Activated CD4-positive, alpha-beta T cell treated with anti-CD3 and anti-CD28 coated beads, Interleukin-2, amount 10 ng/mL, durations not matched to agents 7 days and 5 days (primary cell): Measurements from ENCODE around the gene TRIM17. TPM values are rescaled to one million over a fixed set of nuclear protein-coding genes. Genes with fewer than 3 reads are reported as not detected.
A peak's percentile ranks its signal among the peaks of the same experiment; 100 is the strongest.

Experiments used
- CTCF ChIA-PET: fragments of 350-600 bp; sonication (Branson Sonifier 250); formaldehyde crosslinking; loops from one replicate; lab custom pipeline; 2021; ENCODE audit warnings: antibody characterized with exemption; lab: Charles Lee
- POLR2A ChIA-PET: fragments of 350-600 bp; sonication (Branson Sonifier 250); formaldehyde crosslinking; loops from one replicate; lab custom pipeline; 2021; ENCODE audit warnings: antibody characterized with exemption; lab: Charles Lee
- DNase-seq: peaks from one replicate; pipeline ENCODE4 v3.0.0-alpha.2; 2020
- H3K27ac Mint-ChIP-seq: one replicate; pipeline ENCODE4 v1.8.0; 2021; ENCODE audit warnings: mild to moderate bottlenecking, moderate library complexity, mixed read lengths
- H3K27me3 Mint-ChIP-seq: one replicate; pipeline ENCODE4 v1.8.0; 2021; ENCODE audit warnings: mixed read lengths
- H3K36me3 Mint-ChIP-seq: one replicate; pipeline ENCODE4 v1.8.0; 2021; ENCODE audit warnings: low read depth, mixed read lengths
- H3K4me1 Mint-ChIP-seq: one replicate; pipeline ENCODE4 v1.8.0; 2021; ENCODE audit warnings: mixed read lengths
- H3K4me3 Mint-ChIP-seq: one replicate; pipeline ENCODE4 v1.8.0; 2021; ENCODE audit warnings: mild to moderate bottlenecking, moderate library complexity, mixed read lengths
- H3K9me3 Mint-ChIP-seq: one replicate; pipeline ENCODE4 v1.8.0; 2021; ENCODE audit warnings: mixed read lengths
- total RNA-seq, 2 experiments: library from RNA; stranded (reverse); gene quantifications; one replicate each; pipeline ENCODE4 v1.2.3, GENCODE V29; 2021

Gene TRIM17
- under 1 TPM; 0.73 to 0.99 TPM for total RNA-seq

DNA sequence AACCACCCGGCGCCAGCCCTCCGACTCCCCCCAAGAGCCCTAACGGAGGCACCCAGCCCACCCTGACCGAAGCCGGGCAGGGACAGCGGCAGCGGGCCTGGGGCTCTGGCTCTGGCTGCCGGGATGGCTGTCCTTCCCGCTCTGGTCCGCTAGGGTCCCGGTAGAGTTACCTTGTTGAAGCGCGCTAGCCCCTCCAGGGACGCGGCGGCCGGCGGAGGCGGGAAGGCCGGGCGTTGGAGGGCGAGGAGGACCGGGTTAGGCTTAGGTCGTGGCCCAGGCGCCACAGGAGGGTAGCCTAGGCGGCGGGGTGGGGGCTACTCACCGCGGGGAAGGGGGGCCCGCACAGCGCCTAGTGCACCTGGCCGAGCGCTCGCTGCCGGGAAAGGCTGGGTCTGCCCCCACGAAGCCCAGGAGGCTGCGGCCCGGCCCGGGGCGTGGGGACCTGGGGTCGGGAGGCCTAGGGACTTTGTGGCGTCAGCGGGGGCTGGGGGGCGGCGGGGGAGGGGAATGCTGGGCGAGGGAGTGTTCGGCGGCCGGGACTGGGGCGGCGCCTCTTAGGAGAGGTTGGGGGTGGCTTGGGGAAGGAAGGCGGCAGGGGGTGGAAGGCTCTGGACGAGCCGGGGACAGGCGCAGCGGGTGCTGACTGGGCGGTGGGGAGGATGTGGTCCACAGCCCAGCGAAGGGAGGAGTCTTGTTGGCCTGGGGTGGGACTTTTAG lies at the start of gene TRIM17:
TSS of gene TRIM17 (minus strand) at position 645 of the 717 bp plus-strand sequence. CDS start 1,789 bp downstream, outside the sequence.
- CTCF ChIA-PET, result no interaction called here
- H3K4me3 Mint-ChIP-seq, result peak within 1 kb of the TSS; percentile 66
- peak within 1 kb of the TSS; percentile 66 for H3K27ac Mint-ChIP-seq
- H3K36me3 Mint-ChIP-seq, result peaks cover 6% of the 10 kb centered on the region
- no peaks in the 10 kb centered on the region for H3K9me3 Mint-ChIP-seq
- H3K4me1 Mint-ChIP-seq, result peaks cover 32% of the 10 kb centered on the region
- POLR2A ChIA-PET, result no interaction called here
- peaks cover 35% of the 10 kb centered on the region for H3K27me3 Mint-ChIP-seq
- peak; percentile 44 for DNase-seq

- POLR2A ChIA-PET, result interaction anchor here (1.3 to 1.4 kb wide), 2 partner anchors 9 kb away, joined by 5 to 6 read pairs; no protein-coding TSS in a partner anchor
- peak overlapping the region; percentile 93 for H3K27ac Mint-ChIP-seq
- CTCF ChIA-PET, result interaction anchor here (0.6 to 3.6 kb wide), 10 partner anchors 8 to 328 kb away, joined by 3 to 26 read pairs (median 4); partner anchors contain the start of gene TRIM11
- peak overlapping the region; percentile 95 for H3K4me3 Mint-ChIP-seq
- H3K36me3 Mint-ChIP-seq, result peaks cover 13% of the 10 kb centered on the region
- H3K4me1 Mint-ChIP-seq, result peaks cover 60% of the 10 kb centered on the region
- no peaks in the 10 kb centered on the region for H3K9me3 Mint-ChIP-seq
- H3K27me3 Mint-ChIP-seq, result peaks cover 14% of the 10 kb centered on the region
- DNase-seq, result peak; percentile 52
Measured at GRCh38 chr1:228465571-228466146, 49.0 kb upstream of the TRIM17 start.

- H3K27ac Mint-ChIP-seq, result peak overlapping the region; percentile 93
- peaks cover 64% of the 10 kb centered on the region for H3K4me1 Mint-ChIP-seq
- CTCF ChIA-PET, result interaction anchor here (0.6 to 3.6 kb wide), 10 partner anchors 10 to 327 kb away, joined by 3 to 26 read pairs (median 4); partner anchors contain the start of genes RNF187 and TRIM11
- POLR2A ChIA-PET, result interaction anchor here (0.6 to 1.7 kb wide), 6 partner anchors 8 to 959 kb away, joined by 3 to 10 read pairs (median 6); partner anchors contain the start of genes RNF187 and TRIM11
- peaks cover 13% of the 10 kb centered on the region for H3K27me3 Mint-ChIP-seq
- H3K36me3 Mint-ChIP-seq, result peaks cover 15% of the 10 kb centered on the region
- peak overlapping the region; percentile 95 for H3K4me3 Mint-ChIP-seq
- DNase-seq, result no peak
- H3K9me3 Mint-ChIP-seq, result no peaks in the 10 kb centered on the region
Measured at GRCh38 chr1:228465141-228465540, 48.5 kb upstream of the TRIM17 start.

GRCh38 chr1:228464487-228464983 lies 47.9 kb upstream of the TRIM17 start:
- Mint-ChIP-seq H3K4me3 (peak overlapping the region; percentile 95), H3K9me3 (no peaks in the 10 kb centered on the region), H3K36me3 (peaks cover 15% of the 10 kb centered on the region), H3K27me3 (peaks cover 10% of the 10 kb centered on the region), H3K27ac (peak overlapping the region; percentile 93), H3K4me1 (peaks cover 66% of the 10 kb centered on the region)
- POLR2A ChIA-PET, result interaction anchor here (0.6 to 1.7 kb wide), 8 partner anchors 10 to 960 kb away, joined by 3 to 10 read pairs (median 6); partner anchors contain the start of genes RNF187 and TRIM11
- DNase-seq, result peak; percentile 96
- CTCF ChIA-PET, result interaction anchor here (0.7 to 3.6 kb wide), 8 partner anchors 9 to 958 kb away, joined by 3 to 26 read pairs (median 6); partner anchors contain the start of genes RNF187 and TRIM11

DNA sequence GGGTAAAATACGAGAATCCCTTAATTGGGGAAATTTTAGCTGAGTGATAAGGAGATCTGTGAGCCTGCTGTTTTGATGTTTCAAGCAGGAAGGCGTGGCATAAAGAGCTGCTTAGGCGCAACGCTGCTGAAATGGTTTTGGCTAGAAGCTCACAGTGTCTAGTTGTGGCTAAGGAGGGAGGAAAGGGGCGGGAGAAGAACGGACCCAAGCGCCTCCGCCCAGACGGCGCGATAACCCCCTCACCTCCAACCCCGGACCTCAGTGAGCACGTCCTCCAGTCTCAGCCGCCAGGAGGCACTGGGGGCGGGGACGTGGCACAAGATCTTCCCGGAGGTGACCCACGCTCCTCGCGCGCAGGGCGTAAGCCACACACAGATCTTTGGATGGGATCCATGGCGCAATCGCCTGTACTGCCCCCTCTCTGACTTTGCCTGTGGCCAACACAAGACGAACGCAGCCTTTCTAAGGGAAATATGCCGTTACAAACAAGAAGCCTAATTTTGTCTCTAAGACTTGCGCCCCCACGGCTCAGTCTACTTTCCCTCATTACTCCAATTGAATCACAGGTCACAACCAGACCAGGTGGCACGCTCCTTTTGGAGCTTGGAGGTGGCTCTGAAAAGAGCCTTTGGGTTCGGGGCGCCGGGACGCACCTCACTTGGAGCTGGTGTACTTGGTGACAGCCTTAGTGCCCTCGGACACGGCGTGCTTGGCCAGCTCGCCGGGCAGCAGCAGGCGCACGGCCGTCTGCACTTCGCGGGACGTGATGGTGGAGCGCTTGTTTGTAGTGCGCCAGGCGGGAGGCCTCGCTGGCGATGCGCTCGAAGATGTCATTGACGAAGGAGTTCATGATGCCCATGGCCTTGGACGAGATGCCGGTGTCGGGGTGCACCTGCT lies 47.1 kb upstream of the TRIM17 start:
- Mint-ChIP-seq H3K27ac (peak overlapping the region; percentile 93), H3K36me3 (peaks cover 15% of the 10 kb centered on the region), H3K9me3 (no peaks in the 10 kb centered on the region), H3K4me1 (peaks cover 69% of the 10 kb centered on the region), H3K27me3 (peaks cover 8% of the 10 kb centered on the region), H3K4me3 (peak overlapping the region; percentile 95)
- DNase-seq, result peak; percentile 84
- CTCF ChIA-PET, result interaction anchor here (0.6 to 3.6 kb wide), 9 partner anchors 11 to 959 kb away, joined by 3 to 26 read pairs (median 4); partner anchors contain the start of gene RNF187
- POLR2A ChIA-PET, result interaction anchor here (0.6 to 1.7 kb wide), 10 partner anchors 11 to 849 kb away, joined by 3 to 10 read pairs (median 4); partner anchors contain the start of genes RNF187 and TRIM11

DNA sequence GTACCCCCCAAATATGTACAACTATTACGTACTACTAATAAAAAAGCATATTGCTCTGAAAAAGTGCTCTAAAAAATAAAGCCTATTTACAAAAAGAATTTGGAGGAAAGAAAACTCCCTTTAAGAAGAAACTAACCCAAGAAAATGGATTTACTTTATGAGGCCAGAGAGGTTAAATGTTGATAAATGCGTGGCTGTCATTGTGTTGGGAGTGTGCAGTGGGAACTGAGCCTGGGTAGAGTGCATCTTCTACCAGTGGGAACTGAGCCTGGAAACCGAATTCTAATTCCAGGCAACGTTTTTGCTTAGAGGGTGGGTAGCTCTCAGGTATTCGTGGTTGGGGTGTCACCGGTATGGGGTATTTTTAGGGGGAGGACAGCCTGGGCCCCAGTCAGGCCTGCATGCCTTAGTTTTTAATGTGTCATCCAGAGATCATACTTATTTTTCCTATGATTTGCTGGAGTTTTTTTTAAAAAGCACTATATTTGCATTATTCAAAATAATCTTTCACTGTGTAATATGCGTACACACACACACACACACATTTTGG lies 46.4 kb upstream of the TRIM17 start:
- H3K27ac Mint-ChIP-seq, result peak overlapping the region; percentile 93

GRCh38 chr1:228462560-228462959 lies 45.9 kb upstream of the TRIM17 start:
- Mint-ChIP-seq H3K27ac (peak overlapping the region; percentile 93), H3K9me3 (no peaks in the 10 kb centered on the region), H3K4me3 (peak overlapping the region; percentile 95), H3K36me3 (peaks cover 15% of the 10 kb centered on the region), H3K4me1 (peaks cover 67% of the 10 kb centered on the region), H3K27me3 (peaks cover under 1% of the 10 kb centered on the region)
- DNase-seq, result no peak
- ChIA-PET POLR2A (interaction anchor here (0.6 to 1.1 kb wide), 2 partner anchors 12 to 56 kb away, joined by 3 to 8 read pairs; partner anchors contain the start of gene TRIM11), CTCF (no interaction called here)

More for the DNA sequence above, 46.4 kb upstream of the TRIM17 start:
- Mint-ChIP-seq H3K4me3 (peak overlapping the region; percentile 95), H3K36me3 (peaks cover 15% of the 10 kb centered on the region), H3K4me1 (peaks cover 69% of the 10 kb centered on the region), H3K27me3 (peaks cover 5% of the 10 kb centered on the region), H3K9me3 (no peaks in the 10 kb centered on the region)
- CTCF ChIA-PET, result interaction anchor here (0.6 to 3.6 kb wide), 7 partner anchors 11 to 83 kb away, joined by 3 to 26 read pairs (median 4); partner anchors contain the start of gene RNF187
- no peak for DNase-seq
- POLR2A ChIA-PET, result interaction anchor here (0.6 to 1.1 kb wide), 3 partner anchors 12 to 848 kb away, joined by 3 read pairs; partner anchors contain the start of gene RNF187

DNA sequence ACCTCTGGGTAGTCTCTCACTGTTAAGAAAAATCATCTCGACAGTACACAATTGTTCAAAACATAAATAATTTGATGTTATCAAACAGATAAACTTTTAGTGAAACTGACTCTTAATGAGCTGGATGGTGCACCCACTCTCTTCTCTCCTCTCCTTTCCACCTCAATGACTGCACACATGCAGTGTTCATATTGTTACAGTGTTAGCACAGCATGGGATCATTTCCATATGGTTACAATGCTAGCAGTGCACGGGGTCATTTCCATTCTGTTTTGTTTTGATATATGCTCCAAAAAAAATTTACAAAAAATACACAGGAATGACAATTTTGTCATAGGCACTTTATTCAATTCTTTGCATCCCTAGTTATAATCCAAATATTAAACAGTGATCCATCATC lies 44.2 kb upstream of the TRIM17 start:
- DNase-seq, result no peak
- peaks cover 15% of the 10 kb centered on the region for H3K36me3 Mint-ChIP-seq
- peak overlapping the region; percentile 62 for H3K4me3 Mint-ChIP-seq
- CTCF ChIA-PET, result no interaction called here
- no peaks in the 10 kb centered on the region for H3K9me3 Mint-ChIP-seq
- no peak overlapping the region for H3K27ac Mint-ChIP-seq
- POLR2A ChIA-PET, result no interaction called here
- H3K4me1 Mint-ChIP-seq, result peaks cover 58% of the 10 kb centered on the region
- H3K27me3 Mint-ChIP-seq, result no peaks in the 10 kb centered on the region

GRCh38 chr1:228459091-228459993 lies 42.7 kb upstream of the TRIM17 start:
- CTCF ChIA-PET, result interaction anchor here (0.6 to 1.6 kb wide), 12 partner anchors 12 to 255 kb away, joined by 3 to 8 read pairs (median 4); no protein-coding TSS in a partner anchor

DNA sequence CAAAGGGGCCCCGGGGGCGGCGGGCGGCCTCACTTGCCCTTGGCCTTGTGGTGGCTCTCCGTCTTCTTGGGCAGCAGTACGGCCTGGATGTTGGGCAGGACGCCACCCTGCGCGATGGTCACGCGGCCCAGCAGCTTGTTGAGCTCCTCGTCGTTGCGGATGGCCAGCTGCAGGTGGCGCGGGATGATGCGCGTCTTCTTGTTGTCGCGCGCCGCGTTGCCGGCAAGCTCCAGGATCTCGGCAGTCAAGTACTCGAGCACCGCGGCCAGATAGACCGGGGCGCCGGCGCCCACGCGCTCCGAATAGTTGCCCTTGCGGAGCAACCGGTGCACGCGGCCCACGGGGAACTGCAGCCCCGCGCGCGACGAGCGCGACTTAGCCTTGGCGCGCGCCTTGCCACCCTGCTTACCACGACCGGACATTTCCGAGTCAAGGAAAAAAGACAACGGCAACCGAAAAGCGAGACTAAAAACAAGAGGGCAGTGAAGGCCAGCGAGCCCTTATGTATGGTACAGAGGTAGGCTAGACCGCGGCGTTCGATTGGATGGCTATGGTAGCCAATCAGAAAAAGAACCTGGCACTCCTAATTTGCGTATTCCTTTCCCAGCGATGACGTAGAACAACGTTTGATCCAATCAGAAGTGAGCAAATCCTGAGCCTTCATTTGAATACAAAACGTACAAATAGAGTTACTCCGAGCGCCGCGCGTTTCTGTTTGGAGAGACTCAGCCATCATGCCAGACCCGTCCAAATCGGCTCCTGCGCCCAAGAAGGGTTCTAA lies 40.9 kb upstream of the TRIM17 start:
- Mint-ChIP-seq H3K27me3 (no peaks in the 10 kb centered on the region), H3K27ac (peak overlapping the region; percentile 98), H3K4me1 (peaks cover 53% of the 10 kb centered on the region), H3K4me3 (peak overlapping the region; percentile 93), H3K9me3 (no peaks in the 10 kb centered on the region), H3K36me3 (peaks cover 21% of the 10 kb centered on the region)
- CTCF ChIA-PET, result interaction anchor here (0.6 to 1.6 kb wide), 11 partner anchors 8 to 458 kb away, joined by 3 to 8 read pairs (median 5); partner anchors contain the start of genes GUK1 and RNF187
- POLR2A ChIA-PET, result interaction anchor here (0.6 to 1.6 kb wide), 6 partner anchors 8 to 287 kb away, joined by 3 to 6 read pairs (median 4); partner anchors contain the start of genes RNF187 and TRIM11
- peak; percentile 95 for DNase-seq

More at GRCh38 chr1:228459091-228459993, 42.7 kb upstream of the TRIM17 start:
- peak; percentile 71 for DNase-seq
- peak overlapping the region; percentile 93 for H3K4me3 Mint-ChIP-seq
- peaks cover 17% of the 10 kb centered on the region for H3K36me3 Mint-ChIP-seq
- H3K9me3 Mint-ChIP-seq, result no peaks in the 10 kb centered on the region
- peak overlapping the region; percentile 98 for H3K27ac Mint-ChIP-seq
- H3K4me1 Mint-ChIP-seq, result peaks cover 54% of the 10 kb centered on the region
- no peaks in the 10 kb centered on the region for H3K27me3 Mint-ChIP-seq
- POLR2A ChIA-PET, result interaction anchor here (0.7 to 1.6 kb wide), 3 partner anchors 27 to 95 kb away, joined by 4 to 7 read pairs (median 5); partner anchors contain the start of gene RNF187
